OCI-LY1 (cell line): ENCODE data around the gene VENTX.

Source experiments
- H2AFZ ChIP-seq: fragments of 200-600 bp; sonication (generic), shearing (Covaris generic); 2 replicates; pipeline ENCODE4 v1.6.0; 2014; ENCODE audit warnings: antibody characterized with exemption, mild to moderate bottlenecking, low read length
- H3F3A ChIP-seq: fragments of 200-600 bp; sonication (generic), shearing (Covaris generic); 2 replicates; pipeline ENCODE4 v1.6.0; 2014; ENCODE audit warnings: mild to moderate bottlenecking, antibody characterized with exemption, low read length, moderate library complexity; ENCODE audit not compliant: insufficient read depth
- H3K27ac ChIP-seq: fragments of 200-600 bp; sonication (generic); 2 replicates; pipeline ENCODE4 v1.5.1; 2014; ENCODE audit warnings: low read length, mixed run types, mild to moderate bottlenecking, low read depth; ENCODE audit not compliant: poor library complexity, severe bottlenecking
- H3K27me3 ChIP-seq: fragments of 200-600 bp; sonication (generic); 2 replicates; pipeline ENCODE4 v1.6.0; 2014; ENCODE audit warnings: antibody characterized with exemption, mild to moderate bottlenecking, low read length, moderate library complexity; ENCODE audit not compliant: insufficient read depth
- H3K36me3 ChIP-seq: fragments of 200-600 bp; sonication (generic); 2 replicates; pipeline ENCODE4 v1.6.1; 2014; ENCODE audit warnings: mild to moderate bottlenecking, antibody characterized with exemption, low read length, moderate library complexity, mixed read lengths; ENCODE audit not compliant: insufficient read depth
- H3K4me1 ChIP-seq: fragments of 200-600 bp; sonication (generic); 2 replicates; pipeline ENCODE4 v1.5.1; 2014; ENCODE audit warnings: mild to moderate bottlenecking, low read length, moderate library complexity; ENCODE audit not compliant: insufficient read depth, severe bottlenecking
- H3K4me2 ChIP-seq: fragments of 200-600 bp; sonication (generic), shearing (Covaris generic); 2 replicates; pipeline ENCODE4 v1.6.1; 2014; ENCODE audit warnings: low read length
- H3K4me3 ChIP-seq: fragments of 200-600 bp; sonication (generic); 2 replicates; pipeline ENCODE4 v1.5.1; 2014; ENCODE audit warnings: low read length, low read depth, mild to moderate bottlenecking, mixed read lengths; ENCODE audit not compliant: poor library complexity, severe bottlenecking
- H3K79me2 ChIP-seq: fragments of 200-600 bp; shearing (Covaris generic); 2 replicates; pipeline ENCODE4 v1.6.1; 2016; ENCODE audit warnings: mixed run types, low read length, mixed read lengths; ENCODE audit not compliant: insufficient read depth
- H3K9ac ChIP-seq: fragments of 200-600 bp; sonication (generic), shearing (Covaris generic); 2 replicates; pipeline ENCODE4 v1.6.1; 2014; ENCODE audit warnings: mild to moderate bottlenecking, low read length, mixed read lengths
- H3K9me2 ChIP-seq: fragments of 200-600 bp; sonication (generic), shearing (Covaris generic); 2 replicates; pipeline ENCODE4 v1.6.1; 2014; ENCODE audit warnings: low read depth, mild to moderate bottlenecking, low read length, mixed read lengths
- H3K9me3 ChIP-seq: fragments of 200-600 bp; shearing (Covaris generic); 2 replicates; pipeline ENCODE4 v1.6.1; 2014; ENCODE audit warnings: low read length, mixed read lengths
- H4K20me1 ChIP-seq: fragments of 200-600 bp; sonication (generic), shearing (Covaris generic); 2 replicates; pipeline ENCODE4 v1.6.0; 2016; ENCODE audit warnings: mild to moderate bottlenecking, low read length; ENCODE audit not compliant: insufficient read depth
- EZH2 ChIP-seq: fragments of 200-600 bp; sonication (generic), shearing (Covaris generic); IDR thresholded peaks from 2 replicates; pipeline ENCODE4 v1.8.0; 2017; ENCODE audit warnings: borderline replicate concordance, mixed run types, mild to moderate bottlenecking, antibody characterized with exemption, low read length, moderate library complexity, mixed read lengths
- TF ChIP-seq, protein P1 (sequence below): fragments of 200-600 bp; sonication (generic), shearing (Covaris generic); IDR thresholded peaks from 2 replicates; pipeline ENCODE4 v1.5.1; 2017; ENCODE audit warnings: mild to moderate bottlenecking, antibody characterized with exemption, low read length, moderate library complexity, mixed read lengths

The VENTX gene

DNA sequence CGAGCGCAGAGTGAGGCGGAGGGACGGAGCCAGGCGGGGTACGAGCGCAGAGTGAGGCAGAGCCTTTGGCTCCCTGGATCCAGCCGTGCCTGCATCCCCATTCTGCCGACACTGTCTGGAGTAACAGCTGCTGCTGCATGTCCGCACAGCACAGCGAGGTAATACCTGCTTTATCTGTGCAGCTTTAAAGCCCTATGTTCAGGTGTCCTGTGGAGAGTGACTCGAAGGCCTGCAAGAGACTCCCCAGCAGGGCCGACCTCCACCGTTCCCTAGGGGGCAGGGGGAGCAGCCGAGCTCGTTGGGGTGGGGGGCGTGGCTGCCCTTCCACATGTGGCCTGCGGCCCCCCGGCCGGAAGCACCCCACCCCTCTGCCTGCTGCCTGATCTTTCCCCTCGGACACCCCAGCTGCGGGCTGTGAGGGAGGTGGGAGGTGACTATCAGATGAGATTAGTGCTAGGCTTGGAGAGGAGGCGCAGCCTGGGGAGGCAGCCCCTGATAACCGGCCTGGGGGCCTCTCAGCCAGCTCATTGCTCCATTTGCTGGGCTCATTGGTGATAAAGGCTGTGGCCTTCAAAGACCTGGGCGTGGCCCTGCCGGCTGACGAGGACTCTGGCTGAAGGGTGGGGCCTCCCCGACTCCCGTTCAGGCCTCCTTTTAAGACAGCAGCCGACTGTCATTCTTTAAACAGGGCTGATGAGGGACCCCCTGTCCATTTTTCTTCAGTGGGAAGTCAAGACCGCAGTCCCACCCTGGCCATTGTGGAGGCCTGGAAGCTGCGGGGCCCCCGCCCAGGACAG, 8.0 kb downstream of the VENTX start:
- TF ChIP-seq, protein P1, sequence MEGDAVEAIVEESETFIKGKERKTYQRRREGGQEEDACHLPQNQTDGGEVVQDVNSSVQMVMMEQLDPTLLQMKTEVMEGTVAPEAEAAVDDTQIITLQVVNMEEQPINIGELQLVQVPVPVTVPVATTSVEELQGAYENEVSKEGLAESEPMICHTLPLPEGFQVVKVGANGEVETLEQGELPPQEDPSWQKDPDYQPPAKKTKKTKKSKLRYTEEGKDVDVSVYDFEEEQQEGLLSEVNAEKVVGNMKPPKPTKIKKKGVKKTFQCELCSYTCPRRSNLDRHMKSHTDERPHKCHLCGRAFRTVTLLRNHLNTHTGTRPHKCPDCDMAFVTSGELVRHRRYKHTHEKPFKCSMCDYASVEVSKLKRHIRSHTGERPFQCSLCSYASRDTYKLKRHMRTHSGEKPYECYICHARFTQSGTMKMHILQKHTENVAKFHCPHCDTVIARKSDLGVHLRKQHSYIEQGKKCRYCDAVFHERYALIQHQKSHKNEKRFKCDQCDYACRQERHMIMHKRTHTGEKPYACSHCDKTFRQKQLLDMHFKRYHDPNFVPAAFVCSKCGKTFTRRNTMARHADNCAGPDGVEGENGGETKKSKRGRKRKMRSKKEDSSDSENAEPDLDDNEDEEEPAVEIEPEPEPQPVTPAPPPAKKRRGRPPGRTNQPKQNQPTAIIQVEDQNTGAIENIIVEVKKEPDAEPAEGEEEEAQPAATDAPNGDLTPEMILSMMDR: no peak
- TF ChIP-seq EZH2: no peak
- no peaks in the 10 kb centered on the region for H3K79me2 ChIP-seq
- no peaks in the 10 kb centered on the region for H3K36me3 ChIP-seq
- H3K4me3 ChIP-seq: no peak overlapping the region
- H3K9ac ChIP-seq: no peak overlapping the region
- no peaks in the 10 kb centered on the region for H4K20me1 ChIP-seq
- no peak overlapping the region for H3K27ac ChIP-seq
- H3K4me2 ChIP-seq: no peak overlapping the region
- no peaks in the 10 kb centered on the region for H3K4me1 ChIP-seq
- peaks cover 8% of the 10 kb centered on the region for H3K27me3 ChIP-seq
- no peaks in the 10 kb centered on the region for H3F3A ChIP-seq
- H3K9me3 ChIP-seq: no peaks in the 10 kb centered on the region
- H2AFZ ChIP-seq: no peak overlapping the region
- no peaks in the 10 kb centered on the region for H3K9me2 ChIP-seq

DNA sequence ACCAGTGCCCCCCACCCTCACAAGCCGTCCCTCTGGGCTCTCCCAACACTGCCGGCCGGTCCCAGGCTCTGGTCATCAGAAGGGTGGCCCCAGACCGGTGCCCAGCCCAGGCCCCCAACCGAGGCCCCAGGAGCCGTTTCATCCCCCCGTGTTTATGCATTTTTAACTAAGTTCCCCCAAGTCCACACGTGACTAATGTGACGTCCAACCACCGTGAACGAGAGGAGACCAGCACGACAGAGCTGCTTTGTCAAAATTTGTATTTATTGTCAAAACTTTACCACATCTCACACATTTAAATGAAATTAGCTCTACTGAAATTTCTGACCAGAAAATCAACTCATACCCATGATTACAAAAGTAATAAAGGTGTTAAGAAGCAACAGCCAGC, 8.6 kb downstream of the VENTX start:
- peaks cover 8% of the 10 kb centered on the region for H3K27me3 ChIP-seq
- no peaks in the 10 kb centered on the region for H3K4me1 ChIP-seq
- no peaks in the 10 kb centered on the region for H3K9me3 ChIP-seq

DNA sequence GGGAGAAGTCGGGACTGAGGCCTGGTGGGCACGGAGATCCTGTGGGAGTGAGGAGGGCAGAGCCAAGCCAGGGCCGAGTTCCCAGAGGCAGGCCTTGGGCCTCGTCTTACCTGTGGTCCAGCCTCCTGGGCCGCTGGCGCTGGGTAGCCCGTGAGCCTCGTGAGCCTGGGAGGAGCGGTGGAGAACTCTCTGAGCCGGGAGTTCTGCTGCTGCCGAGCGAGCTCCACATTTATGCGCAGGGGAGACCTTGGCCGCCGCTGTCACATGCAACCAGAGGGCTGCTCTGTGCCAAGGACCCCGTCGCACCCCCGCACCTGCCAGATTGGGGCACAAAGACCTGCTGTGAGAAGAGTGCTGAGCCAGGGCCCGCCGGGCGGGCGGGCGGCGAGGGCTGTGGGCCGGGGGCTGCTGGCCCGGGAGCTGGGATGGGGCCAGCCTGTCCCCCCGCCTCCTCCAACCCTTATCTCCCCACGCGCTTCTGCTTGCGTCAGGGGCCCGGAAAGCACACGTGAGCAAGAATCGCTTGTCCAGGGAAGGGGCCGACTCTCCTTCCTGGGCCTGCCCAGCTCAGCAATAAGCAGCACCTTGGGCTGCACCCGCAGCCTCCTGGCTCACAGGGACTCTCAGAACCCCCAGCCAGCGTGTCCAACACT, 10.2 kb downstream of the VENTX start:
- no peaks in the 10 kb centered on the region for H3K9me3 ChIP-seq
- no peaks in the 10 kb centered on the region for H3K36me3 ChIP-seq
- no peak overlapping the region for H2AFZ ChIP-seq
- peaks cover 8% of the 10 kb centered on the region for H3K27me3 ChIP-seq
- H4K20me1 ChIP-seq: no peaks in the 10 kb centered on the region
- no peak overlapping the region for H3K9ac ChIP-seq
- H3K79me2 ChIP-seq: no peaks in the 10 kb centered on the region
- TF ChIP-seq, protein P1: no peak
- TF ChIP-seq EZH2: no peak
- H3K4me1 ChIP-seq: no peaks in the 10 kb centered on the region
- no peak overlapping the region for H3K27ac ChIP-seq
- H3F3A ChIP-seq: no peaks in the 10 kb centered on the region
- no peak overlapping the region for H3K4me3 ChIP-seq
- H3K4me2 ChIP-seq: no peak overlapping the region
- H3K9me2 ChIP-seq: no peaks in the 10 kb centered on the region

More for the DNA sequence above, 8.6 kb downstream of the VENTX start:
- H3K36me3 ChIP-seq: no peaks in the 10 kb centered on the region
- no peaks in the 10 kb centered on the region for H4K20me1 ChIP-seq
- TF ChIP-seq, protein P1: no peak
- no peak for TF ChIP-seq EZH2
- H2AFZ ChIP-seq: no peak overlapping the region
- H3K4me3 ChIP-seq: no peak overlapping the region
- H3K27ac ChIP-seq: no peak overlapping the region
- no peaks in the 10 kb centered on the region for H3F3A ChIP-seq
- no peak overlapping the region for H3K4me2 ChIP-seq
- no peaks in the 10 kb centered on the region for H3K79me2 ChIP-seq
- H3K9ac ChIP-seq: no peak overlapping the region
- no peaks in the 10 kb centered on the region for H3K9me2 ChIP-seq
